ENCODE results near the gene UNKL. TPM values are rescaled to one million over a fixed set of nuclear protein-coding genes. Genes with fewer than 3 reads are reported as not detected.
"Not testable (repeated sequence)": the region's sequence is repeated elsewhere in the genome, so short reads cannot be mapped to it uniquely, and the experiment has no call there.

UNKL gene
- total and polyA plus RNA-seq, 7 donors = 17.3 to 58.7 (median 32.6) TPM

DNA sequence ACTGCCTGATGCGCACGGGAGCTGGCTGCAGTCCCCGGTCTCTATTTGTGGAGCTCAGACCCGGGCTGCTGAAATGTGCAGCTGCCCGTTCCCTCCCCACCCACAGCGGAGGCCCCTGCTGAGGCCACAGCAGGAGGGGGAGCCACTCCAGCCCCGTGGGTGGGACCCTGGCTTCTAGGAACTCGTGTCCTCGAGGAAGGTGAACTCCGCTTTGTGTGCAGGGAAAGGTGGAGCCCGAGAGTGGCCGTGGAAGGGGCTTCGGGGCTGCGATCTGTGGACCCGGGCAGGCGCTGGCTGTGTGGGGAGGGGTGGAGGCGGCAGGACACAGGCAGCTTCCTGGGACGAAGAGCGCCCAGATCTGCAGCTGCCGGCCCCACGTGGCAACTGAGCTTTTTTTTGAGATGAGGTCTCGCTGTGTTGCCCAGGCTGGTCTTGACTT is 26.9 kb upstream of the UNKL start:
- Histone ChIP-seq H3K4me1 (no peaks in the 10 kb centered on the region), H3K27ac (no peak overlapping the region), H3K36me3 (ENCODE audit: insufficient read depth in 1 of 2, low read depth in 1 of 2) (peaks cover 0 to 13% of the 10 kb centered on the region in 2 donors), H3K4me3 (no peak overlapping the region), H3K9me3 (no peaks in the 10 kb centered on the region), H3K27me3 (ENCODE audit: insufficient read depth in 3 of 3, low read length in 2 of 3) (no peaks in the 10 kb centered on the region)
- WGBS, 3 donors = 53 to 59% (median 58%) methylated on average over 22 of the region's 22 CpGs
- ATAC-seq = no peak
- DNase-seq = no peak
- intact Hi-C loops (cut with DNase I) = no loop called here
- no peak for TF ChIP-seq CTCF (IDR thresholded peaks at IDR 0.05)

DNA sequence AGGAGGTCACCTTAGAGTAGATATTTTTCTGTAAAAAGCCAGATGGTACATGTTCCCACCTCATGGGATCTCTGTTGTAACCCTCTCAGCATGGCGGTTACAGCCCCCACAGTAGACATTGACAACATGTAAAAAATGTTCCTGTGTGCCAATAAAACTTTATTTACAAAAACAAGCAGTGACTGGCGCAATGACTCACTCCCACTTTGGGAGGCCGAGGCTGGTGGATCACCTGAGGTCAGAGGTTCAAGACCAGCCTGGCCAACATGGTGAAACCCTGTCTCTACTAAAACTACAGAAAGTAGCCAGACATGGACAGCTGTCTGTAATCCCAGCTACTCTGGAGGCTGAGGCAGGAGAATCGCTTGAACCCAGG is 25.2 kb upstream of the UNKL start:
- H3K27ac ChIP-seq; DNase-seq; intact Hi-C loops (cut with DNase I); ATAC-seq; H3K4me1 ChIP-seq; H3K27me3 ChIP-seq (ENCODE audit: insufficient read depth in 3 of 3, low read length in 2 of 3); H3K9me3 ChIP-seq; H3K36me3 ChIP-seq (ENCODE audit: insufficient read depth in 1 of 2, low read depth in 1 of 2); H3K4me3 ChIP-seq: not testable (repeated sequence)
- WGBS, 3 donors = 92 to 95% (median 94%) methylated on average over 4 of the region's 4 CpGs

- Histone ChIP-seq H3K27me3 (ENCODE audit: insufficient read depth in 3 of 3, low read length in 2 of 3) (no peaks in the 10 kb centered on the region), H3K36me3 (ENCODE audit: insufficient read depth in 1 of 2, low read depth in 1 of 2) (peaks cover 0 to 7% of the 10 kb centered on the region in 2 donors), H3K9me3 (no peaks in the 10 kb centered on the region), H3K27ac (no peak overlapping the region), H3K4me3 (no peak overlapping the region), H3K4me1 (no peaks in the 10 kb centered on the region)
- WGBS, 3 donors = 80 to 83% (median 83%) methylated on average over 24 to 27 of the region's 27 CpGs
- ATAC-seq (no peak), DNase-seq (no peak)
- TF ChIP-seq CTCF (IDR thresholded peaks at IDR 0.05) = no peak
- intact Hi-C loops (cut with DNase I) = no loop called here
Measured at GRCh38 chr16:1439058-1439698, 24.7 kb upstream of the UNKL start.

DNA sequence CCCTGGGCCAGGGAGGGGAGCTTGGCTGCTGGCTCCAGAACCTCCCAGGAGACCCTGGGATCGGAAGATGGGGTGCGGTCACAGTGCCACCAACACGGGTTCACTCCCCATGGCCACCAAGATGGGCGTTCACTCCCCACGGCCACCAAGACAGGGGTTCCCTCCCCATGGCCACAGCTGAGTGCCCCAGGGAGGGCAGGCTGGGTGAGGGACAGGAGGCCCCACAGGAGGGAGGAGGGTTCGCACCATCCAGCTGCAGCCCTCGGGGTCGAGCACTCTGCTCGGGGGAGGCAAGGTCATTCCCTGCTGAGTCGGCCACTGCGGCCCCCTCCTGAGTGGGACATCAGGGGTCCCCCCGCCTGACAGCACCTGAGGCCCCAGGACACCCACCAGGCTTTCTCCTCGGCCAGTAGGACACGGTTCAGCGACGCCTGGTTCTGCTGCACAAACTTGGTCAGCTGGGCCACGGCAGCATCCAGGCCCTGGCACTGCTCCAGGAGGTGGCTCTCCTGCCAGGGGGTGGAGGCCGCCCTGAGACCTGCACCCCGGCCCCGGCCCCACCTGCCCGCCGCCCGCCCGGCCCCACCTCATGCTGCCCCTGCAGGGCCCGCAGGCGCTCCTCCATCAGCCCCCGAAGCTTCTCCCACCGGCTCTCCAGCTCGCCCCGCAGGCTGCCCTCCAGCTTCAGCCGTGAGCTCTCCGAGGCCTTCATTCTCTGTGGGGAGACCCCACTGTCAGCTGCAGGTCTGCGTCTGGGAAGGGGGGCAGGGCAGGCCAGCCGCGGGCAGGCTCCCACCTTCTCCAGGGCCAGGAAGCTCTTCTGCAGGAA is 23.9 kb upstream of the UNKL start:
- no peak for TF ChIP-seq CTCF (IDR thresholded peaks at IDR 0.05)
- intact Hi-C loops (cut with DNase I) = no loop called here
- Histone ChIP-seq H3K9me3 (no peaks in the 10 kb centered on the region), H3K27ac (no peak overlapping the region), H3K27me3 (ENCODE audit: insufficient read depth in 3 of 3, low read length in 2 of 3) (no peaks in the 10 kb centered on the region), H3K4me3 (no peak overlapping the region), H3K36me3 (ENCODE audit: insufficient read depth in 1 of 2, low read depth in 1 of 2) (peaks cover 0 to 7% of the 10 kb centered on the region in 2 donors), H3K4me1 (no peaks in the 10 kb centered on the region)
- DNase-seq = no peak
- no peak for ATAC-seq
- WGBS, 3 donors = 72 to 80% (median 78%) methylated on average over 23 to 35 of the region's 35 CpGs

DNA sequence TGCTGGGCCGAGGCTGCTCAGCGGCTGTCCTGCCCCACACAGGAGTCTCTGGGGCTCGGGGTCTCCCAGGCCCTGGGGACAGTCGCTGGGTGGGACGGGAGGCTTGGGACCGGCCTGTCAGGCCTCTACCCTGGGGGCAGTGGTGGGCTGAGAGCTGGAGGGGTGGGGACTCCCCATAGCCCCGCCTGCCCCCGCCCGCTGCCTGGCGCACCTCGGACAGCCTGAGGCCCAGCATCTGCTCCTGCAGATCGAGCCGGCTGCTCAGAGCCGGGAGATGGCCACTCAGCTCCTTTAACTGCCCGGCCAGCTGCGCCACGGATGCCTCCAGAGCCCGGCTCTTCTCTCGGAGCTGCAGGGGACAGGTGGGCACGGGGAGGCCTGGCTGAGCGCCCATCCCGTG is 23.1 kb upstream of the UNKL start:
- H3K9me3 ChIP-seq = no peaks in the 10 kb centered on the region
- 66 to 74% (median 72%) methylated on average over 16 to 22 of the region's 22 CpGs for WGBS, 3 donors
- no peak for TF ChIP-seq CTCF (IDR thresholded peaks at IDR 0.05)
- intact Hi-C loops (cut with DNase I) = no loop called here
- H3K4me3 ChIP-seq = no peak overlapping the region
- DNase-seq (no peak), ATAC-seq (no peak)
- no peaks in the 10 kb centered on the region for H3K27me3 ChIP-seq (ENCODE audit: insufficient read depth in 3 of 3, low read length in 2 of 3)
- peaks cover 0 to 7% of the 10 kb centered on the region in 2 donors for H3K36me3 ChIP-seq (ENCODE audit: insufficient read depth in 1 of 2, low read depth in 1 of 2)
- H3K27ac ChIP-seq = no peak overlapping the region
- no peaks in the 10 kb centered on the region for H3K4me1 ChIP-seq

Measured in psoas muscle (tissue), 8 donors.